ENCODE measurements around the gene SECISBP2L.

DNA sequence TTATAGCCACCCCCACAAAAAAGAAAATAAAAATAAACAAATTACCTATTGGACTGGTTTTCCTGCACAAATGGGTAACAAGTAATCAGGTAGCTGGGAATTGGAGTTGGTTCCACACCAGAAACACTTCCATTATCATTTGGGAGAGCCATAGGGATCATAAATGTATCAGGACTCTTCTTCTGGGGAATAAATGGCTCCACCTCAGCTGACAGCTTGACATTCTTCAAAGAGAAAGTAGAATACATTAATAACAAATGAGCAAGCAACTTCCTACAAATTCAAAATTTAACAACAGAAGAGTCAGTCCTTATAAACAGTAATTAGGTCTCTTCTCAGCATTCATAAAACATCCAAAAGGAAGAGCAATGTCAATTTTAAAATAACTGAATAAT, 8.7 kb downstream of the SECISBP2L start:
- TF ChIP-seq, protein P1, sequence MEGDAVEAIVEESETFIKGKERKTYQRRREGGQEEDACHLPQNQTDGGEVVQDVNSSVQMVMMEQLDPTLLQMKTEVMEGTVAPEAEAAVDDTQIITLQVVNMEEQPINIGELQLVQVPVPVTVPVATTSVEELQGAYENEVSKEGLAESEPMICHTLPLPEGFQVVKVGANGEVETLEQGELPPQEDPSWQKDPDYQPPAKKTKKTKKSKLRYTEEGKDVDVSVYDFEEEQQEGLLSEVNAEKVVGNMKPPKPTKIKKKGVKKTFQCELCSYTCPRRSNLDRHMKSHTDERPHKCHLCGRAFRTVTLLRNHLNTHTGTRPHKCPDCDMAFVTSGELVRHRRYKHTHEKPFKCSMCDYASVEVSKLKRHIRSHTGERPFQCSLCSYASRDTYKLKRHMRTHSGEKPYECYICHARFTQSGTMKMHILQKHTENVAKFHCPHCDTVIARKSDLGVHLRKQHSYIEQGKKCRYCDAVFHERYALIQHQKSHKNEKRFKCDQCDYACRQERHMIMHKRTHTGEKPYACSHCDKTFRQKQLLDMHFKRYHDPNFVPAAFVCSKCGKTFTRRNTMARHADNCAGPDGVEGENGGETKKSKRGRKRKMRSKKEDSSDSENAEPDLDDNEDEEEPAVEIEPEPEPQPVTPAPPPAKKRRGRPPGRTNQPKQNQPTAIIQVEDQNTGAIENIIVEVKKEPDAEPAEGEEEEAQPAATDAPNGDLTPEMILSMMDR (IDR thresholded peaks at IDR 0.05; ENCODE audit: low read depth, low read length): no peak
- TF ChIP-seq EZH2phosphoT487 (IDR thresholded peaks at IDR 0.05; ENCODE audit: low read depth): no peak

Measured in OCI-LY3 (cell line).